HG03460 (cell line): Measurements from ENCODE around the gene PDE2A.

Experiments
- ATAC-seq: cut with Tn5 transposase; IDR thresholded peaks from one replicate; pipeline ENCODE4 v1.9.1; 2021; ENCODE audit not compliant: unreplicated experiment

Gene PDE2A

GRCh38 chr11:72617080-72617762, 57.0 kb downstream of the PDE2A start:
- no peak for ATAC-seq

GRCh38 chr11:72616655-72617054, 57.6 kb downstream of the PDE2A start:
- no peak for ATAC-seq

DNA sequence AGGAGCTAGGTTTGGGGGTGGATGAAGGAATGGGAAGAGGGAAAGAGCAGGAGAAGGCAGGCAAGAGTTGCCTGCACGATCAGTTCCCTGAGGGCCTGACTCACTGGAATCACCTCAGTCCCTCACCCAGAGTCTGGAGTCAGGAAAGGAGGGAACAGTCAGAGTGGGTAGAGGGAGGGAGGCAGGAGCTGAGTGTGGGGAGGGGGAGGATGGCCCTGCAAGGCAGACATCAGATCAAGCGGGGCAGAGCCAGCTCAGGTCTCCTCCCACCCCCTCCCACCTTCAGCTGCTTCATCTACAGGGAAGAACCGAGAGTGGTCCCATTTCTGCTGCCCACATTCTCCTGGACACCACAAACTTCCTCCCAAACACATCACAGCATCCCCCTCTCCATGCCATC, 58.9 kb downstream of the PDE2A start:
- no peak for ATAC-seq

DNA sequence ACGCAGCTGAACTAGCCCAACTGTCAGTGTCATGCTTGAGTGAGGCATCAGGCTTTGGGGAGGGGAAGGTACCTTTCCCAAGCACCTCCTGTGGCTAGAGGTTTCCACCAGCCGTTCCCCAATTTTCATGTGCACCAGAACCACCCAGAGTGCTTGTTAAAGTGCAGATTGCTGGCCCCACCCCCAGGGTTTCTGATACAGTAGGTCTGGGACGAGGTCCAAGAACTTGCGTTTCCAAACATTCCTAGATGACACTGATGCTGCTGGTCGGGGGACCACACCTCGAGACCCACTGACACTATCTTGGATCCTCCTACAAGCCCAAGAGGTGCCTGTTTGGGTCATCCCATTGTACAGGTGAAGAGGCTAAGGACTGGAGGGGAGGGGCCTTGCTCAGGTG, 59.8 kb downstream of the PDE2A start:
- ATAC-seq = no peak

- peak; percentile 75 for ATAC-seq
Observed at GRCh38 chr11:72613977-72614376, 60.2 kb downstream of the PDE2A start.

- no peak for ATAC-seq
Observed at GRCh38 chr11:72613450-72613849, 60.8 kb downstream of the PDE2A start.

GRCh38 chr11:72609476-72609875, 64.7 kb downstream of the PDE2A start:
- no peak for ATAC-seq

DNA sequence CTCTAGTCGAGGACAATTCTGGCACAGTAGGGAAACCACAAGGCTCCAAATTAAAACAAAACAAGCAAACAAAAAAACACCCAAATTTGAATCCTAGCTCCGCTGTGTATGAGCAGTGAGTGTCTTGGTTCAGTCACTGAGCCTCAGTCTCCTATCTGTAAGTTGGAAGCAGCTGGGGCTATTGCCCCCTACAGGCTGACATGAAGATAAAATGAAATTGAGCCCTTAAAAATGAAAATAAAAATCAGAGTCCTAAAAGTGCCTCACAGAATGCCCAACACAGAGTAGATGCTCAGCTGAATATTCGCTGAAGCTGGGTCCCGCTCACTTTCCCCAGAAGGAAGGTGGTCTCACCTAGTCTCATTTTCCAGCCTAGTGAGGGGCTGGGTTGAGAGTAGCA, 65.2 kb downstream of the PDE2A start:
- no peak for ATAC-seq

GRCh38 chr11:72607496-72607895, 66.7 kb downstream of the PDE2A start:
- no peak for ATAC-seq

- ATAC-seq = no peak
Observed at GRCh38 chr11:72606748-72607468, 67.3 kb downstream of the PDE2A start.

DNA sequence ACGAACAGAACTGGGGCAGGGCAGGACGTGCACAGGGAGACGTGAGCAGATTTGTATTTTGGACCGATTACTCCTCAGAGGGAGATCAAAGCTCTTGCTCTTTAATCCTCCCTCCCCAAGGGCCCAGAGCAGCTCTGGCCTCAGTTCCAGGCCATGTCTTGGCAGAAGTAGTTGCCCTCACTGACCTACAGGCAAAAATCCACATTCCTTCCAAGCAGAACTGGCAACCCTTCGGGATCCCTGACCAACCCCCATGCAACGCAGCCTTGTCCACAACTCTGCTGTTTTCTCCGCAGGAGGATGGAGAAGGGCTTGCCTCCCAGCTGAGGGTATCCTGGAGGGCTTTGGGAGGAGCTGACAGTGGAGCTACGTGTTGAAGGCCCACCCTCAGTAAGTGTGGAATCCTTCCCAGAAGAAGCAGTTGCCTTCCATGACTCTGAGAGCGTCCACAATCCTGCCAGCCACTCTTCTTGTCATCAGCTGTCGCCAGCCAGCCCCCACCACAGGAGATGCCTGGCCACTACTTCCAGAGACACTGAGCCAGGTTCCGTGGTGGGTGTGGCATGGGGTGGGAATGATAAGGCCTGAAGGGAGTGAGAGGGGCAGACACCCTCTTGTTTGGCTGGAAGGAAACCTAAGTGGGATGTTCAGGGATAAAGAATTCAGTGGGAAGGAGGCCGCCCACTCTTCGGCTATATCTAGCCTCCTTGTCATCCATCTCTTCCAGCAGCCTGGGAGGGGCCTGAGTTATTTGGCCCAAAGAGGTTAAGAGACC, 68.1 kb downstream of the PDE2A start:
- ATAC-seq = no peak

GRCh38 chr11:72604256-72604655, 70.0 kb downstream of the PDE2A start:
- ATAC-seq = no peak

GRCh38 chr11:72602250-72602904, 71.8 kb downstream of the PDE2A start:
- no peak for ATAC-seq

DNA sequence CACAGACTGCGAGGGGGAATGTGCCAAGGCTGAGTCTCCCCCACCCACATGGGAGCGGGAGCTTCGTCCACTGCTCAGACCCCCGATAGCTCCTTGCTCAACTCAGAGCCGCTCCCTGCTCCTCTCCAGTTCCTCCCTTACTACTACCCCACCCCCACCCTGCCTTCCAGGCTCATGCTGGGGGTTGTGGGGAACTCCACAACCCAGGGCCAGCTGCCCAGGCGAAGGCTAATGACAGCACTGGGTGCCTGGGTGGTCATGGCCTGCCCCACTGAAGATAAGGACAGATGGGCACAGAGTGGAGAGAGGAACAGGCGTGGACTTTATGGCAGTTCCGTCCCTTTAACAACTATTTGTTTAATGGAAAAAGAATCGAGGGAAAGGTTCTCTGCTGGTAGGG, 73.7 kb downstream of the PDE2A start:
- ATAC-seq = no peak

DNA sequence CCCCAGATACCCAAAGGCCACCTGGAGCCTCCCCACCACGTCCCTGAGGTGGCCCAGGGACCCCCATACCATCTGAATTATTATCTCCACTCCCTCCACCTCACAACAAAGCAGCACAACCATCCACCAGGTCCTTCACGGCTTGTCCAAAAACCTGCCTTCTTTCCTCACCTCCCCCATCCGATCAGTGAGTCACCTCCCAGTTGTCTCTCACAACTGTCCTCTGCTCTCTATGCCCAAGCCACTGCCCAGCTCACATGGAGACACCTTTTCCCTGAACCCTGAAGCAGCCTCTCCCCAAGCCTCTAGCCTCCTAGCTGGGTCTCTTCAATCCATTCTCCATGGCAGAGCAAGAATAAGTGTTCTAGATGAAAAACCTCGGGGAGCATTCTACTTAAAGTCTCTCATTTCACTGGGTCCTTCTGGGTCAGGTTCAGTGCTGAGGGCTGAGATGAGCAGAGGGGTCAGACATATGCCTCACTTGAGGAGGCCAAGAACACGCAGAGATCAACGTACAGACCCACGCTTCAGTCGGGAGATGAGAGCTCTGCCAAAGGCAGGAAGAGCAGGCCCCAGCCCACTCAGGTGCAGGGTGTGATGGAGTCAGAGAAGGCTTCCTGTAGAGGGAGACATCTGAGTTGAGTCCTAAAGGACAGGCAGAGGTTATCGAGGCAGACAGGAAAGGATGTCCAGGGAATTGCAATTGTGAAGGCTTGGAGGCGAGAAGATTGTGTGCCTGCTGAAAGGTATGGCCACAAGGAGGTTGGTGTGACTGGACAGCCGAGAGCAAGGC, 74.7 kb downstream of the PDE2A start:
- no peak for ATAC-seq

DNA sequence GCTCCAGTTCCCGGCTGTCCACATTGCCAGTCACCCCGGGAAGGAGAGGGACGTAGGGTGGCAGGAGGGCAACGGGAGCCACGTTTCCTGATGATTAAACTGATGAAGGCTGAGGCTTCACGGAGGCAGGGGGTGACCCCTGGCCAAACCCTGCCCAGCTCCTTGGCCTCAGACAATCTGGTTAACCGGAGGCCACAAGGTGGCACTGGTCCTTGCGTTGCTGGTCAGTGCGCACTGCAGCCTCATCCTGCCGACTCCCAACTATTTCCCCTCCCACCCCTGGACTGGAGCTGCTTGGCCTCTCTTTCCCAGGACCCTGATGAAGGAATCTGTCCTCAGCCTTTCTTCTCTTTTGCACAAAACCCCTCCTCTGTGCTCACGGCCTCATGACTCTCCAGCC, 75.3 kb downstream of the PDE2A start:
- no peak for ATAC-seq

- no peak for ATAC-seq
Observed at GRCh38 chr11:72598466-72598865, 75.8 kb downstream of the PDE2A start.

- no peak for ATAC-seq
Observed at GRCh38 chr11:72597721-72598120, 76.5 kb downstream of the PDE2A start.

DNA sequence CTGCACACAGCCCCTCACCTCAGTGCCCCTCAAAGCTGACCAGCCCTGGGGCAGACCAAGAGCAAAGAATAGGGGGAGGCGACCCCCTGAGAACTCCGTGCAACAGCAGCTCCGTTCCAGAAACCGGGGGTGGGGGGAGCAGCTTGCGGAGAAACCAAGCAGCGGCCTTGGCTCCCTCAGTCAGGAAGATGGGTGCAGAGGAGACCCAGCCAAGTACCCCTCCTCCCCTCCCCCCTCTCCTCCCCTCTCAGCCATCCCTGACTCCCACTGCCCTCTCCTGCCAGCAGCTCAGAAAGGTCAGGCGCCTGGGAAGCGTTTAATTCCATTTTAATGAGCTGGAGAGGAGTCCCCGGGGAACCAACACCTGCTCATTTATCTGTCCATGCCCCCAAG, 78.9 kb downstream of the PDE2A start:
- ATAC-seq = no peak

GRCh38 chr11:72594493-72595291, 79.5 kb downstream of the PDE2A start:
- no peak for ATAC-seq
